Neural cell (in vitro differentiated cells): ENCODE results near the gene HPS6. TPM values are rescaled to one million over a fixed set of nuclear protein-coding genes. Genes with fewer than 3 reads are reported as not detected.

Source experiments
- H2AFZ ChIP-seq: fragments of 200-600, 300-800 bp; sonication (generic), shearing (Covaris generic); 2 replicates; pipeline ENCODE4 v1.6.0; 2014; ENCODE audit warnings: low read depth, mild to moderate bottlenecking, antibody characterized with exemption, low read length, moderate library complexity
- H3F3A ChIP-seq: fragments of 200-600 bp; shearing (Covaris generic); 2 replicates; pipeline ENCODE4 v1.6.1; 2016; ENCODE audit warnings: mild to moderate bottlenecking, moderate library complexity, mixed read lengths, antibody characterized with exemption, low read length; ENCODE audit not compliant: insufficient read depth, poor library complexity, severe bottlenecking
- H3K27ac ChIP-seq: fragments of 200-600, 300-800 bp; sonication (generic), shearing (Covaris generic); 2 replicates; pipeline ENCODE4 v1.5.1; 2014; ENCODE audit warnings: mild to moderate bottlenecking, low read length, moderate library complexity
- H3K27me3 ChIP-seq: fragments of 300-800, 200-600 bp; sonication (generic), shearing (Covaris generic); 2 replicates; pipeline ENCODE4 v1.6.0; 2014; ENCODE audit warnings: mild to moderate bottlenecking, low read depth, low read length, moderate library complexity; ENCODE audit not compliant: insufficient read depth
- H3K36me3 ChIP-seq: fragments of 300-800, 200-600 bp; sonication (generic), shearing (Covaris generic); 2 replicates; pipeline ENCODE4 v1.5.1; 2014; ENCODE audit warnings: mild to moderate bottlenecking, antibody characterized with exemption, low read length, moderate library complexity; ENCODE audit not compliant: insufficient read depth
- H3K4me2 ChIP-seq: fragments of 300-800, 200-600 bp; sonication (generic), shearing (Covaris generic); 2 replicates; pipeline ENCODE4 v1.6.0; 2014; ENCODE audit warnings: mild to moderate bottlenecking, low read length
- H3K4me3 ChIP-seq: fragments of 300-800, 200-600 bp; sonication (generic), shearing (Covaris generic); 2 replicates; pipeline ENCODE4 v1.5.1; 2014; ENCODE audit warnings: mild to moderate bottlenecking, low read length, moderate library complexity
- H3K79me2 ChIP-seq: fragments of 200-600 bp; shearing (Covaris generic); replicated peaks from 2 replicates; pipeline ENCODE4 v1.6.0; 2014; ENCODE audit warnings: mild to moderate bottlenecking, low read length, moderate library complexity; ENCODE audit not compliant: insufficient read depth
- H3K9ac ChIP-seq: fragments of 300-800, 200-600 bp; sonication (generic), shearing (Covaris generic); 2 replicates; pipeline ENCODE4 v1.6.1; 2016; ENCODE audit warnings: mild to moderate bottlenecking, low read length, mixed read lengths
- H3K9me2 ChIP-seq: fragments of 200-600 bp; shearing (Covaris generic); 2 replicates; pipeline ENCODE4 v1.6.1; 2016; ENCODE audit warnings: mild to moderate bottlenecking, low read length, mixed read lengths; ENCODE audit not compliant: insufficient read depth
- H3K9me3 ChIP-seq: fragments of 200-600, 300-800 bp; sonication (generic), shearing (Covaris generic); 2 replicates; pipeline ENCODE4 v1.6.1; 2016; ENCODE audit warnings: mild to moderate bottlenecking, mixed run types, low read length, moderate library complexity, mixed read lengths
- H4K20me1 ChIP-seq: fragments of 200-600 bp; shearing (Covaris generic); 2 replicates; pipeline ENCODE4 v1.6.1; 2016; ENCODE audit warnings: mild to moderate bottlenecking, mixed run types; ENCODE audit not compliant: insufficient read depth
- CTCF ChIP-seq: fragments of 450-650 bp; IDR thresholded peaks from 2 replicates; pipeline ENCODE4 v1.5.1; 2014; ENCODE audit warnings: antibody characterized with exemption, mild to moderate bottlenecking, moderate library complexity; ENCODE audit not compliant: poor library complexity, severe bottlenecking
- EP300 ChIP-seq: fragments of 450-650 bp; conservative IDR thresholded peaks from 2 replicates; pipeline ENCODE4 v1.6.1; 2014; ENCODE audit warnings: antibody characterized with exemption, mild to moderate bottlenecking, moderate library complexity; ENCODE audit not compliant: poor library complexity, severe bottlenecking
- EZH2 ChIP-seq: fragments of 200-600, 300-800 bp; shearing (Covaris generic), sonication (generic); IDR thresholded peaks from 2 replicates; pipeline ENCODE4 v1.6.1; 2014; ENCODE audit warnings: antibody characterized with exemption, low read length, borderline replicate concordance, mild to moderate bottlenecking; ENCODE audit not compliant: insufficient read depth, poor library complexity, severe bottlenecking
- MXI1 ChIP-seq: fragments of 450-650 bp; conservative IDR thresholded peaks from 2 replicates; pipeline ENCODE4 v1.6.1; 2014; ENCODE audit warnings: antibody characterized with exemption, mild to moderate bottlenecking; ENCODE audit not compliant: poor library complexity, severe bottlenecking
- POLR2AphosphoS5 ChIP-seq: IDR thresholded peaks from 2 replicates; pipeline ENCODE4 v1.6.1; 2012
- RAD21 ChIP-seq: fragments of 450-650 bp; conservative IDR thresholded peaks from 2 replicates; pipeline ENCODE4 v1.6.1; 2014; ENCODE audit warnings: antibody characterized with exemption, mild to moderate bottlenecking, moderate library complexity
- REST ChIP-seq: IDR thresholded peaks from 2 replicates; pipeline ENCODE4 v1.6.1; 2012; ENCODE audit warnings: borderline replicate concordance
- SMC3 ChIP-seq: fragments of 450-650 bp; conservative IDR thresholded peaks from 2 replicates; pipeline ENCODE4 v1.6.1; 2014; ENCODE audit warnings: antibody characterized with exemption, mild to moderate bottlenecking, moderate library complexity; ENCODE audit not compliant: poor library complexity
- TAF1 ChIP-seq: IDR thresholded peaks from 2 replicates; pipeline ENCODE4 v1.6.1; 2012; ENCODE audit warnings: low read depth
- polyA plus RNA-seq: library from polyadenylated mRNA; depleted of rRNA; stranded (reverse); fragments of >200 nt; gene quantifications from 2 replicates; pipeline ENCODE4 v1.2.3, GENCODE V29; 2014

Gene HPS6
- polyA plus RNA-seq, 1 donor from 2014 or later, result 9.6 TPM

GRCh38 chr10:102024799-102025198 is 40.4 kb upstream of the HPS6 start:
- H3F3A ChIP-seq, result no peaks in the 10 kb centered on the region
- no peak overlapping the region for H3K27ac ChIP-seq
- H3K9ac ChIP-seq, result no peak overlapping the region
- H3K27me3 ChIP-seq, result no peaks in the 10 kb centered on the region
- no peaks in the 10 kb centered on the region for H4K20me1 ChIP-seq
- H3K36me3 ChIP-seq, result peaks cover 11% of the 10 kb centered on the region
- H3K79me2 ChIP-seq, result no peaks in the 10 kb centered on the region
- H3K4me2 ChIP-seq, result no peak overlapping the region
- H3K9me2 ChIP-seq, result no peaks in the 10 kb centered on the region
- H3K4me3 ChIP-seq, result no peak overlapping the region
- TF ChIP-seq SMC3 (no peak), EP300 (no peak), REST (no peak), TAF1 (no peak), RAD21 (no peak), CTCF (no peak), POLR2AphosphoS5 (no peak), EZH2 (no peak), MXI1 (no peak)
- H3K9me3 ChIP-seq, result no peaks in the 10 kb centered on the region
- H2AFZ ChIP-seq, result no peak overlapping the region

GRCh38 chr10:102027261-102027660 is 37.9 kb upstream of the HPS6 start:
- H3K36me3 ChIP-seq, result peaks cover 11% of the 10 kb centered on the region
- TF ChIP-seq REST (no peak), MXI1 (no peak), EP300 (no peak), EZH2 (no peak), SMC3 (no peak), CTCF (no peak), TAF1 (no peak), POLR2AphosphoS5 (no peak), RAD21 (no peak)
- H3K27ac ChIP-seq, result no peak overlapping the region

More at GRCh38 chr10:102027261-102027660, 37.9 kb upstream of the HPS6 start:
- Histone ChIP-seq H2AFZ (no peak overlapping the region), H3K9me3 (no peaks in the 10 kb centered on the region), H3K9me2 (no peaks in the 10 kb centered on the region), H3K4me2 (no peak overlapping the region), H3K79me2 (no peaks in the 10 kb centered on the region), H3K4me3 (no peak overlapping the region), H4K20me1 (no peaks in the 10 kb centered on the region), H3F3A (no peaks in the 10 kb centered on the region), H3K9ac (no peak overlapping the region), H3K27me3 (no peaks in the 10 kb centered on the region)
